GM18498 (cell line): ENCODE results near the gene ARHGEF19.

ENCODE experiments used
- ATAC-seq: cut with Tn5 transposase; IDR thresholded peaks from one replicate; pipeline ENCODE4 v1.9.1; 2021; ENCODE audit warnings: mild to moderate bottlenecking, moderate library complexity; ENCODE audit not compliant: unreplicated experiment

ARHGEF19 gene

DNA sequence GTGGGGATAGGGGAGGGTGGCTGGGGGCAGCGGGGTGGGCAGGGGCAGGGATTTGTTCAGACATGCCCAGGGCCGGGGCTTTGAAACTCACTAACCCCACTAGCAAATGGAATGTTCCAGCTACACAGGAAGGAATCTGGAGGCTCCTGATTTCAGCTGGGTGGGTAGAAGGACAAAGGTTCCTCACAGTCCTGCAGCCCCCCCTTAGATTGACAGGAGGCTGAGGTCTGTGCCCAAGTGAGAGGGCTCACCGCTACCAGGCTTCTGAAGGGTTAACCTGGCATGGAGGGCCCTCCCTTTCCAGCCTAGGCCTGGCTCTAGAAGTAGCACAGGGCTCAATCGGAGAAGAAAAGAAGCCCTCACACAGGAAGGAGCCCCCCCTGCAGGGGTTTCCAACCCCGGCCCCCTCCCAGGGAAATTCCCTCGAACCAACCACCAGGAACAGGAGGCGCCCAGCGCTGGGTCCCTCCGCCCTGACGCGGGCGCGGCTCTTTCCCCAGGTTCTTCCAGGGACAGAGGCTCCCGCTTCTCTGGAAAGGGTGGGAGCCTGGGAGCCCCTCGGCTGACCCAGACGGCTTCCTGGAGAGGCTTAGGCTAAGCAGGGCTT is 59.9 kb downstream of the ARHGEF19 start:
- ATAC-seq: no peak

DNA sequence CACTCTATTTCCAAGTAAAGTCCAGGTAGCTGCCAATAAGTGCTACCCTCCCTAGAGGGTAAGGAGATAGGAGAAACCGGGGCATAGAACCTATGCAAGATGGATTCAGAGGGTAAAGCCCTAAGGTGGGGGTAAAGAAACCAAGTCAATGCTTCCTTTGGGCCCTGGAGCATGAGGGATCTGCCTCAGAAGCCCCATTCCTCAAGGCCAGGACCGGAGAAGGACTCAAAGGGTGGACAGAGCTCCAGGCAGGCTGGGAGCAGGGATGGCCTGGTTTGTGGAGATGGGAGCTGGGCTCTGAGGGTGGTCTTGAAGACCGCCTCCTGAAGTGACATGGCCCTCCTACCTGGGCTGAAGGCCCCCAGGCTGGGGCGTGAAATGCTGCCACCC is 60.5 kb downstream of the ARHGEF19 start:
- ATAC-seq: no peak

DNA sequence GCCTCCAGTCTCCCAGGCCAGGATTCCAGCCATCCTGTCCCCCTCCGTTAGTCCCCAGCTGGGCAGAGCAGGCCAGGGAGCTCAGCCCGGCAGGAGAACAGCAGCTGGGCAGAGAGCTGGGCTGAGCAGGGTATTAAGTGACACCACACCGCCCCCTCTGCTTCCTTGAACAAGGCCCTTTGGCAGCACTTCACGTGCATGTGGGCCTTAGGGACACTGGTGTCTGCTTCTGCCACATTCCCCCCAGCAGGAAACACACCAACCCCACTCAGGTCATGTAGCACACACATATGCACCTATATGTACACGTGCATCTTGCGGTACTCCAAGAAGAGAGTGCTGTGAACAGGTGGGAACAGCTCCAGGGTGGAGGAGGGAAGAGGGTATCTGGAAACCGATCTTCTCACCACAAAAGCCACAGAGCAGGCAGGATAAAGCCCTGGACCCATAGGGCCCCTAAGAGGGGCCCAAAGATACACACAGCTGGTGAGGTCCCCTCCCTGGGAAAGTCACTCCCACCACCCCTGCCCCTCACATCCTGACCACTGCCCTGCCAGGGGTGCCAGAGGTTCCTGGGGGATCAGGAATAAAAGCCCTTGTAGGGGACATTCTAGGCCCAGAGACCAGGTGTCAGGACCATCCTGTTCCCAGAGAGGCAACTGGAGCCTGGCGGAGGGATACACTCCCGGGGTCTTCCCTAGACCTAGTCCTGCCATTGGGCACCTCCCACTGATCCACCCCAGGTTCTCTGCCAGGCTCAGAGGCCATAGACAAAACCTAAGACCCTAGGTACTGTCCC is 61.1 kb downstream of the ARHGEF19 start:
- no peak for ATAC-seq

DNA sequence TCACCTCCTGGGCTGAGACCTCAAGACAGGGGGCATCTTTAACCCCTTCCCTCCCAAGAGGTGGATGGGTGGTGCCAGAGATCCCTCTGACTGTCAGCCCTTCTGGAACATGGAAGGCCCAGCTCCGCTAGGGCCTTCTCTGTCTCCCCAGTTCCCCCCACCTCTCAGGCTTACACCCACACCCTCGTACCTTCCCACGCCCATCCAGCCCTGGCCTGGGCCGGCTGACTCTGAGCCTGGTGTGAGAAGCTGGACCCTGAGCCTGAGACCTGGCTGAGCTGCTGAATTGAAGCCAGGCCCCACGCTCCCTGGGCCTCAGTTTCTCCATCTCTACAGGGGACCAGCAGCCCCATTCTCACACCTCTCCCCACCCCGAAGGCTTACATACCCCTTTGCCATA is 61.9 kb downstream of the ARHGEF19 start:
- ATAC-seq: no peak

DNA sequence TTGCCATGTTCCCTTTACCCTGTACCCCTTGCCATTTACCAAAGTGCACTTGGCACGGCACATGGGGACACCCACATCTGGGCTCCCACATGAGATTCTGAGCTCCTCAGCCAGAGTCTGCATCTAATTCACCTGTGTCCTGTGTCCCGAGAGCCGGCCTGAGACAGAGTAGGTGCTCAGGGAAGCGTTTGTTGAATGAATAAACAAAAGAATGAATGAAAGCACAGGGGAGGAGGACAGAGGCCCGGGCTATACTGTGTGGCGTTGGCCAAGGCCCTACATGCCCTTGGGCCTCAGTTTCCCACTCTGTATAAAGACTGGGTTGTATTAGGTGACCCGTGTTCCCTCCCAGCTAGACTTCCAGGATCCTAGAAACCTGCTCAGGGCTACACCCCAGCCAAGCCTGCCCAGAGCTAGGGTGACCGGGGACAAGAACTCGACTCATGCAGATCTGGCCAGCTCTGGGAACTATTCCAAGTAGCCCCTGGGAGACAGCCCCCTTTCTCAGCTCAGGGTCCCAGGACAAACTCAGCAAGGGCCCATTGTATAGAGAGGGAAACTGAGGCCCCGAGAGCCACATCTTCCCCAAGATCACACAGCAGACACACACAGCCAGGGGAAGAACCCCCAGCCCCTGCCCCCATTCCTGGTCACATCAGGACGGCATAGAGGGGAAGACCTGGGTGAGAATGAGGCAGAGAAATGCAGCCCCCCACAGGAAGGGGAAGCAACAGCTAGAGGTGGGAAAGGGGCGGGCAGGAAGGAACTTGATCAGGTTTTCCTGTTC is 62.6 kb downstream of the ARHGEF19 start:
- ATAC-seq: no peak

DNA sequence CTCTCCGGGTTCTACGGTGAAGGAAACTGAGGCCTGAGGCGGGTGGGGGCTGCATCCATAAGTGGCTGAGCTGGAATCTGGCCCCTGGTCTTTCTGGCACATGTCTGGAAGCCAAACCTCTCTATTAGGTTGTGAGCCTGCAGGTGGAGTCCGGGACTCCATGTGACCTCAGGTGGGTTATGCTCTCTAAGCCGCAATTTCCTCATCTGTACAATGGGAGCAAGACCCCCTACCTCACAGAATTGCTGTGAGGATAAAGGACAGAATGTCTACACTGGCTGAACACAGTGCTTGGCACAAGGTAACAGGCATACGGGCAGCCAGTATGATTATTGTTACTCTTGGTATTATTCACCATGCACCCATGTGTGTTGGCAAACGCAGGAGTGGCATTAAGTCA is 63.3 kb downstream of the ARHGEF19 start:
- ATAC-seq: no peak

DNA sequence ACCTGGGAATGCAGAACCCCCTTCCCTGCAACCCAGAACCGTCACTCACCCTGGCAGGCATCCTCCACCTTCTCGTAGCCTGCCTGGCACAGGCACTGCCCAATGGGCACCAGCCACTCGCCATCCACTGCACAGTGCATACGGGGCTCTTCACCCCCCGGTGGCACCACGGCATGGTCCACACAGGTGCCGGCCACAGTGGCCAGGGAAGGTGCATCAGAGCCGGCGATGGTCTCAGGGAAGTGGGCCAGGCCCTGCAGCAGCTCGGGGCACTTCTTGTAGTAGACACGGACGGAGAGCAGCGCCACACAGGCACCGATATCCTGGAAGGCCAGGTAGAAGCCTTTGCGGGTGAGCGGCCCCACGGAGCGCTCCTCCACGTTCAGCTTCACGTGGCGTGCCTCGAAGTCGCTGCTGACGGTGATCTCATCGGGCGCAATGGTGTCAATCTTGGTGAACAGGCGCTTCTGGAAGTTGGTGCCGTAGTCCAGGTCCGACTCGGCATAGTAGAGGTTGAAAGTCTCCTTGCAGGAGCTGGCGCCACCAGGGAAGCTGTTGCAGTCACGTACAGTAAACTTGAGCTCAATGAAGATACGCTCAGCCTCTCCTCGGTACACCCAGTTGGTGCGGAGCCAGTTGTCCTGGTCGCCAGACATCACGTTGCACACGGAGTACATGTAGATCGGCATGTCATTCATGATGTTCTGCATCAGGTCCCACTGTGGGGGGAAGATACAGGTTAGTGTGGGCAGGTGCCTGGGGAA is 63.9 kb downstream of the ARHGEF19 start:
- no peak for ATAC-seq
